GM12891 (cell line): ENCODE measurements around the gene HNRNPU.

ENCODE experiments used
- PAX5 ChIP-seq: IDR thresholded peaks from 2 replicates; pipeline ENCODE4 v1.6.1; 2011; ENCODE audit warnings: low read length, moderate library complexity, mild to moderate bottlenecking; ENCODE audit not compliant: insufficient read depth, severe bottlenecking
- POLR2A ChIP-seq: IDR thresholded peaks from 2 replicates; pipeline ENCODE4 v1.6.1; 2011; ENCODE audit warnings: low read depth, low read length, control low read depth
- POLR2AphosphoS5 ChIP-seq: IDR thresholded peaks from 2 replicates; pipeline ENCODE4 v1.6.1; 2011; ENCODE audit warnings: low read depth, low read length, control low read depth
- POU2F2 ChIP-seq: IDR thresholded peaks from 2 replicates; pipeline ENCODE4 v1.6.1; 2011; ENCODE audit warnings: low read depth, mild to moderate bottlenecking, control low read depth, low read length, moderate library complexity
- SPI1 ChIP-seq: IDR thresholded peaks from 2 replicates; pipeline ENCODE4 v1.6.1; 2011; ENCODE audit warnings: low read depth, low read length, control low read depth
- TAF1 ChIP-seq: IDR thresholded peaks from 2 replicates; pipeline ENCODE4 v1.6.1; 2011; ENCODE audit warnings: low read depth, low read length, control low read depth

DNA sequence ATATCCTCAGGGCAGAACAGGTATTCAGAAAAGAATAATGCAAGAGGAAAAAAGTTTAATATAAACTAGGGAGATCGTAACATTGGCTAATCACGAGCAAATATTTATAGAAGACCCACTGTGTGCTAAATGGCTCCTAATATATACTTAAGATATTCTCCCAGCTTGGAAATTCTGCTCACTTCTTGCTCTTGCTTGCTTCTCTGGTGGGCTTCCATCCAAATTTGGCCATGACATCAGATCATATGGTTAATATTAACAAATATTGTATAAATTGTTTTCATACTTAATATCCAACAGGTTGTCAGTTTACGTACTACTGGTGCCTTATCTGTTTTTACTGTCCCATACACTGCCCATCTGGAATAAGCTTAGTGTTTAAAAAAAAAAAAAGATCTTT lies 27.8 kb downstream of the HNRNPU start:
- TF ChIP-seq POU2F2: no peak
- TF ChIP-seq POLR2AphosphoS5: no peak
- TF ChIP-seq POLR2A: no peak
- no peak for TF ChIP-seq TAF1
- TF ChIP-seq PAX5: no peak
- no peak for TF ChIP-seq SPI1
